GM19099 (cell line): Measurements from ENCODE around the gene JAZF1.

ENCODE experiments used
- POLR2A ChIP-seq: IDR thresholded peaks from 3 replicates; pipeline ENCODE4 v1.6.1; 2011; ENCODE audit warnings: low read depth; ENCODE audit not compliant: insufficient read length; ENCODE audit errors: extremely low read depth

JAZF1 gene

DNA sequence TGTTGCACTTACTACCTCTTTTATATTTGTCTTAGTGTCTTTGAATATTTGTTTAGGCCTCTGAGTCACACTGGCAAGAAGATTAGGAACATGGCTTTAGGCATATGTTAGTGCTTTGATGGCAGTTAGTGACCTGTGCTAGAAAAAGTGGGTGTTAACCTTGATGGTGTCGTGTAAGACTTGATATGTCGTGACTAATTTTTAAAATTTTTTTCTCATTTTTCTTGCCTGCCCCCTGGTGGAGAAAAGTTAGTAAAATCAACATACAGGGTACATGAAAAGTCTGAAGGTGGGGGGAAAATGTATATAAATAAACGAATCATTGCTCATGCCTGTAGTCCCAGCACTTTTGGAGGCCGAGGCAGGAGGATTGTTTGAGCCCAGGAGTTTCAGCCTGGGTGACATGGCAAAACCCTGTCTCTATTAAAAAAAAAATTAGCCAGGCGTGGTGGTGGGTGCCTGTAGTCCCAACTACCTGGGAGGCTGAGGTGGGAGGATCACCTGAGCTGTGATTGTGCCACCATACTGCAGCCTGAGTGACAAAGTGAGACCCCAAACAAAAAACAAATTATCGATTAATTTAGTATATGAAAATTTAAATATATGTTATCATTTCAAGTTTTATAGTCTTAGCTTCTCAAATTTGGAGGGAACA, 396.1 kb downstream of the JAZF1 start:
- no peak for TF ChIP-seq POLR2A

DNA sequence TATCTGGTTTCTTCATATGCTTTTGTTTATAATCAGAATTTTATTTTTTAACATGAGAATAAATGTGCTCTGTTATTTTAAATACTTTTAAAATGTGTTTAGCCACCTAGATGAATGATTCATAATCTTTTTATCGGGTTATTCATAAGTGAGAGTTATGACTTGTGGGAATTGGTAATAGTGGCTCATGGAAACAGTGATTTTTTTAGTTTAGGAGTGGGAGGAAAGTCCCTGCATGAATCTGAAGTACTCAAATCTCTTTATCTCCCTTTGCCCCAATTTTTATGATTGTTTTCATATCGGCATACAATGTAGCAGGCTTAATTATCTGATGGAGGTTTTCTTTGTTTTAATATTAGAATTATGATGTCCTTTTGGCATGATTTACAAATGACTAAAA, 397.7 kb downstream of the JAZF1 start:
- TF ChIP-seq POLR2A = no peak

DNA sequence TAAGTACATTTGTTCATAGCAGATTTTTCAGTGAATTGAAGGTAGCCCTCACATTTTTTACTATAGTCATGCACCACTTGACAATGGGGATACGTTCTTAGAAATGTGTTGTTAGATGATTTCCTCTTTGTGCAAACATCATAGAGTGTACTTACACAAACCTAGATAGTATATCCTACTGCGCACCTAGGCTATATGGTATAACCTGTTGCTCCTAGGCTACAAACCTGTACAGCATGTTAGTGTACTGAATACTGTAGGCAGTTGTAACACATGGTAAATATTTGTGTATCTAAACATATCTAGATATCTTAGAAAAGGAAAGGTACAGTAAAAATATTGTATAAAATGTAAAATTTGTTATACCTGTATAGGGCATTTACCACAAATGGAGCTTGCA, 399.4 kb downstream of the JAZF1 start:
- no peak for TF ChIP-seq POLR2A
